Measurements from ENCODE around the gene UNC5B. TPM values are rescaled to one million over a fixed set of nuclear protein-coding genes. Genes with fewer than 3 reads are reported as not detected.

Gene UNC5B
- total RNA-seq, 1 donor from 2014 or later = not detected

- intact Hi-C loops (cut with micrococcal nuclease) = no loop called here
Measured at GRCh38 chr10:71280216-71280615, 67.8 kb downstream of the UNC5B start.

GRCh38 chr10:71280825-71281224, 68.5 kb downstream of the UNC5B start:
- intact Hi-C loops (cut with micrococcal nuclease) = no loop called here

DNA sequence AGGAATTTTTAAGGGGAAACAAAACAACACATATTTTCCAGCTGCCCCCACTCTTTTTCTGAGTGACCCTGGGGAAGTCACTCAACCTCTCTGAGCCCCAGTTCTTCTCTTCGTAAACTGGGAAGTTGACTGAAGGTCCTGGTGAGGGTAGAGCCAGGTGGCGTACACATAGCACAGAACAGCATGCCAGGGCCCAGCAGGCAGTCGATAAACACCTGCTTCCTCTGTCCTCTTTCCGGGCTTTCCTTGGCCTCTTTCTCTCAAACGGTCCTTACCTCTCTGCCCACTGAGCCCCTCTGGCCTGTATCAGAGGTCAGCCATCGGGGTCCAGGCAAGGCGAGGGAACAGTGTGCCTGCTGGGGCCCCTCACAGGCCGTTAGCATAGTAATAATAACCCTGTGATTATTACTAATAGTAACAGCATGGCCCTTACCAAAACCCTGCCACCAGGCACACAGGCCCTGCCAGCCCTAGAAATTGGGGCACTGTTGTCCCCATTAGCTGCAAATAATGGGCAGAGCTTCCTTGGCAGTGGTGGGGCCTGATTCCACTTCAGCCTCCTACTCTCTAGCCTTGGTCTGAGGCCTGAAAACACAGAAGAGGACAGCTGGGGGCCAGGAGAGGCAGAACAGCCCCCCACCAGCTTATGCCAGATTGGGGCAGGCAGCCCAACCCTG, 69.4 kb downstream of the UNC5B start:
- intact Hi-C loops (cut with micrococcal nuclease) = no loop called here

- intact Hi-C loops (cut with micrococcal nuclease) = no loop called here
Measured at GRCh38 chr10:71282323-71282680, 69.9 kb downstream of the UNC5B start.

- intact Hi-C loops (cut with micrococcal nuclease) = no loop called here
Measured at GRCh38 chr10:71283410-71283809, 71.0 kb downstream of the UNC5B start.

- intact Hi-C loops (cut with micrococcal nuclease) = no loop called here
Measured at GRCh38 chr10:71283876-71284275, 71.5 kb downstream of the UNC5B start.

DNA sequence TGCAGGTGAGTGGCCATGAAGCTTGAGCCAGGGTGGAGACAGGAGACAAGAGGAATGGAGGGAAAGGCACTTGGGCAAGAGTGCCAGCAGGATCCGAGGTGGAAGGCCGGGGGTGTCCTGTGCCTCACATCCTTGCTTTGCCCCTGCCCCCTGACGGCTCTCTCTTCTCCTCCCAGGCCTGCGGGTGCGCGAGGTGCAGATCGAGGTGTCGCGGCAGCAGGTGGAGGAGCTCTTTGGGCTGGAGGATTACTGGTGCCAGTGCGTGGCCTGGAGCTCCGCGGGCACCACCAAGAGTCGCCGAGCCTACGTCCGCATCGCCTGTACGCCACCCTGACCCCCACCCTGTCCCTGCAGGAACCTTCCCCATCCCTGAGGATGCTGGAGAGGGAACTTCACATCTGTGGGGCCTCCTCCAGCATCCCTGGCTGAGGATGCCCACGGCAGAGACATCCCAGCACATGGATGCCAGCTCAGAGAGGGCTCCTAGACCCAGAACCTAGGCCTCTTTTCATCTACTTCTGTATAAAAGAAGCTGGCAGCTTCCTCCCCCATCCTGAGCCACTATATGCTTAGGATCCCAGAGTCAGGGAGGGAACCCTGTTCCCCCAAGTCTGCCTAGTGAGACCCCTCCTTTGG, 72.3 kb downstream of the UNC5B start:
- intact Hi-C loops (cut with micrococcal nuclease) = loop anchor here (5.0 kb wide), 1 partner anchor 357 kb away; no protein-coding TSS in a partner anchor

- intact Hi-C loops (cut with micrococcal nuclease) = loop anchor here (5.0 kb wide), 1 partner anchor 358 kb away; no protein-coding TSS in a partner anchor
Measured at GRCh38 chr10:71285180-71285545, 72.8 kb downstream of the UNC5B start.

DNA sequence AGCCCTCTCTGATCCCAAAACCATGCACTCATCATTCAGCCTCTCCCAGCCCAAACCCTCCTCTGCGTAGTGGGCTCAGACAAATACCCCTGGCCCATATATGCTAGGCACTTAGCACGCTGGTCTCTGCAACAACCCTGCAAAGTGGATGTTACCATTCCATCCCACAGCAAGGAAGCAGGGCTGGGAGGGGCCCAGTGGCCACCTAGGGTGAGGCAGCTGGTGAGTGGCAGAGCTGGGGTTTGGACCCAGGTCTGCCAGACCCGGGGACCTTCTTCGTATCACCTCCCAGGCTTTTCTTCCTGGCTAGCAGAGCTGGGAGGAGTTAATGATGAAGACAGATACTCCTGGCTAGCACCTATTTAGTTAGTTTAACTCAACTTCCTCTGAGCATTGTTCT, 73.6 kb downstream of the UNC5B start:
- intact Hi-C loops (cut with micrococcal nuclease) = loop anchor here (5.0 kb wide), 1 partner anchor 359 kb away; no protein-coding TSS in a partner anchor

DNA sequence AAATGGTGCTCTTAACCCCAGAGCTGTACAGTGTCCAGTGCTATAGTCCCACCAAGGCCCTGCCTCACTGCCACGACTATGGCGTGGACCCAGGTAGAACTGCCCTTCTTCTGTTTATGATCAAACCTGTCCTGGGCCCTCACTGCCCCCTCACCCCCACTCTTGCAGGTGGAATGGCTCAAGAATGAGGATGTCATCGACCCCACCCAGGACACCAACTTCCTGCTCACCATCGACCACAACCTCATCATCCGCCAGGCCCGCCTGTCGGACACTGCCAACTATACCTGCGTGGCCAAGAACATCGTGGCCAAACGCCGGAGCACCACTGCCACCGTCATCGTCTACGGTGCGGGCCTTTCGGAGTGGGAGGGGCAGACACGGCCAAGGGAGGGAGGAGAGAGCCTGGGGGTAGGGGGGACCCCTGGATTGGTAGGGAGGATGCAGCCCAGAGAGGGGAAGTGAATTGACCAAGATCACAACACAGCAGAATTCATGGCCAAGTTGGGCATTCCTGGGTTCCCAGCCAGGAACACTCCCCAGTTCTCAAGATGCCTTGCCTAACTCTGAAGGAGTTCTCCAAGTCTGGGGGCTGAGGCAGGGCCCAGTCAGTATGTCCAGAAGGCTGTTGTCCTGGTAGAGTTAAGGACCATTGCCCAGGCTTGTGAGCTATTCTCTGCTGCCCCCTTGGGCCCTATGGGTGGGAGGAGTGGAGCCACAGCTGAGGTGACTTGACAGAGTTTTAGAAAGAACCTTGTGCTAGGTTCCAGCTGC, 74.3 kb downstream of the UNC5B start:
- intact Hi-C loops (cut with micrococcal nuclease) = loop anchor here (5.0 kb wide), 1 partner anchor 359 kb away; no protein-coding TSS in a partner anchor

DNA sequence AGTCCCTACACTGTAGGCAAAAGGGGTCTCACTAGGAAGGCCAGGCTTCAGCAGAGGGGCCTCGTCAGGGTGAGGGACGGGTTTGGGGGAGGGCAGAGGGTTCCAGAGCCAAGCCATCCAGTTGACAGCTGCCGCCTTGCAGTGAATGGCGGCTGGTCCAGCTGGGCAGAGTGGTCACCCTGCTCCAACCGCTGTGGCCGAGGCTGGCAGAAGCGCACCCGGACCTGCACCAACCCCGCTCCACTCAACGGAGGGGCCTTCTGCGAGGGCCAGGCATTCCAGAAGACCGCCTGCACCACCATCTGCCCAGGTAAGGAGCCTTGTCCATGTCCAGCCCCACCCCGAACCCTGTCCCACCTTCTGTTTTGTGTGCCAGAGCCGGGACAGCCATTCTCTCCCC, 75.1 kb downstream of the UNC5B start:
- intact Hi-C loops (cut with micrococcal nuclease) = loop anchor here (5.0 kb wide), 1 partner anchor 360 kb away; no protein-coding TSS in a partner anchor

- intact Hi-C loops (cut with micrococcal nuclease) = loop anchor here (5.0 kb wide), 1 partner anchor 361 kb away; no protein-coding TSS in a partner anchor
Measured at GRCh38 chr10:71288461-71288860, 76.1 kb downstream of the UNC5B start.

- intact Hi-C loops (cut with micrococcal nuclease) = loop anchor here (5.0 kb wide), 1 partner anchor 362 kb away; no protein-coding TSS in a partner anchor
Measured at GRCh38 chr10:71289421-71290130, 77.2 kb downstream of the UNC5B start.

- intact Hi-C loops (cut with micrococcal nuclease) = no loop called here
Measured at GRCh38 chr10:71290331-71290730, 78.0 kb downstream of the UNC5B start.

DNA sequence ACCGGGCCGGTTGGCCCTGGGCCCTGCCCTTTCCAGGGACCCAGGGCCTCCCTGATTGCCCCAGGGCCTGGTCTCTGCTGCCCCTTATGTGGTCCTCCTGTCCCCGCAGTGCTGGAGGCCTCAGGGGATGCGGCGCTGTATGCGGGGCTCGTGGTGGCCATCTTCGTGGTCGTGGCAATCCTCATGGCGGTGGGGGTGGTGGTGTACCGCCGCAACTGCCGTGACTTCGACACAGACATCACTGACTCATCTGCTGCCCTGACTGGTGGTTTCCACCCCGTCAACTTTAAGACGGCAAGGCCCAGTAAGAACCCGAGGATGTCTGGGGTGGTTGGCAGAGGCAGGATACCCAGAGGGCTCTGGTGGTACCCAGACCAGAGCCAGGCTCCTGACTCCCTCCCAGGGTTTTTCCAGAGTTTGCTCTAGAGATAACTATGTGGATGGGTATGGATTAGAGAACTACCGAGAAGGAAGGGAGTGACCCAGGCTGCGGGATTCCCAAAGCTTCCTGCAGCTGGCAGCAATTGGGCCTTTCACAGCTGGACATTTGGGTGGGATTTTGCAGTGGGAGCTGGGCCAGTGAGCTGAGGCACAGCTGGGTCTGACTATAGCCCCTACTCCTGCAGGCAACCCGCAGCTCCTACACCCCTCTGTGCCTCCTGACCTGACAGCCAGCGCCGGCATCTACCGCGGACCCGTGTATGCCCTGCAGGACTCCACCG, 78.6 kb downstream of the UNC5B start:
- intact Hi-C loops (cut with micrococcal nuclease) = no loop called here

DNA sequence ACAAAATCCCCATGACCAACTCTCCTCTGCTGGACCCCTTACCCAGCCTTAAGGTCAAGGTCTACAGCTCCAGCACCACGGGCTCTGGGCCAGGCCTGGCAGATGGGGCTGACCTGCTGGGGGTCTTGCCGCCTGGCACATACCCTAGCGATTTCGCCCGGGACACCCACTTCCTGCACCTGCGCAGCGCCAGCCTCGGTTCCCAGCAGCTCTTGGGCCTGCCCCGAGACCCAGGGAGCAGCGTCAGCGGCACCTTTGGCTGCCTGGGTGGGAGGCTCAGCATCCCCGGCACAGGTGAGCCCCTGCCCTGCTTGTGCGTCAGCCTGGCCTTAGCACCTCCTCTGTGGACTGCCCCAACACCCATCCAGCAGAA, 79.1 kb downstream of the UNC5B start:
- intact Hi-C loops (cut with micrococcal nuclease) = no loop called here

GRCh38 chr10:71292624-71293445, 80.5 kb downstream of the UNC5B start:
- intact Hi-C loops (cut with micrococcal nuclease) = no loop called here

- intact Hi-C loops (cut with micrococcal nuclease) = no loop called here
Measured at GRCh38 chr10:71293446-71294084, 81.2 kb downstream of the UNC5B start.

DNA sequence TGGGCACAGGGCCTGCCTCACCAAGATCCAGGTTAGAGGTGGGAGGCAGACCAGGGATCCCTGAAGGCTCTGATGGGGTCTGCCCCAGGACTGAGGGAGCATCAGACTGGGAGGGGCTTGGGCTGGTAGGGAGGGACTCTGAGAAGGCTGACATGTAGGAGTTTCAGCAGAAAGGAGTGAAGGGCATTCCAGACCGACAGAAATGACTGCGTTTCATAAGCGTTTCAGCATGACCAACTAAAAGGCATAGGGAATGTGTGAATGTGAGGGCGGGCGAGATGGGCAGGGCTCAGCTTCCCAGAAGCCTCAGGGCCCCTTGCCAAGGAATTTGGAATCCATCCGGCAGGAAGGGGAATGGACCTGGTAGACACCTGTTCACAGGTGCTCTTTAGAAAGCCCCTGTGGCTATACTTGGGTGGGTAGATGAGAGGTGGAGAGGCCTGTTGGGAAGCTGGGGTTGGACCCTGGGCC, 81.8 kb downstream of the UNC5B start:
- intact Hi-C loops (cut with micrococcal nuclease) = no loop called here
